Memory B cell (primary cell): Measurements from ENCODE around the gene NEDD4L.

ENCODE experiments used
- ATAC-seq: fragments of 150-1000 bp; cut with Tn5 transposase; 2 replicates; pipeline ENCODE4 v1.10.0; 2021; ENCODE audit warnings: low read depth, mild to moderate bottlenecking, moderate library complexity
- DNase-seq, 2 donors: peaks; one replicate each; pipeline ENCODE4 v3.0.0; 2022; ENCODE audit warnings: low spot score in 2 of 2
- H3K27ac Mint-ChIP-seq: one replicate; pipeline ENCODE4 v1.8.0; 2022; ENCODE audit warnings: mild to moderate bottlenecking, moderate library complexity, mixed read lengths
- H3K27me3 Mint-ChIP-seq: one replicate; pipeline ENCODE4 v1.8.0; 2022; ENCODE audit warnings: mixed read lengths
- H3K36me3 Mint-ChIP-seq: one replicate; pipeline ENCODE4 v1.8.0; 2022; ENCODE audit warnings: mild to moderate bottlenecking, mixed read lengths
- H3K4me1 Mint-ChIP-seq: one replicate; pipeline ENCODE4 v1.8.0; 2022; ENCODE audit warnings: mixed read lengths
- H3K4me3 Mint-ChIP-seq: one replicate; pipeline ENCODE4 v1.8.0; 2022; ENCODE audit warnings: mild to moderate bottlenecking, moderate library complexity, mixed read lengths
- H3K9me3 Mint-ChIP-seq: one replicate; pipeline ENCODE4 v1.8.0; 2022; ENCODE audit warnings: mixed read lengths

Gene NEDD4L

GRCh38 chr18:58216071-58216481 lies 172.1 kb downstream of the NEDD4L start:
- Mint-ChIP-seq H3K27me3 (no peaks in the 10 kb centered on the region), H3K36me3 (peaks cover 1% of the 10 kb centered on the region), H3K27ac (peak overlapping the region; percentile 19), H3K9me3 (peaks cover 1% of the 10 kb centered on the region), H3K4me3 (no peak overlapping the region), H3K4me1 (peaks cover 30% of the 10 kb centered on the region)
- ATAC-seq (no peak), DNase-seq (no peak)

- no peak for DNase-seq
- Mint-ChIP-seq H3K4me1 (peaks cover 29% of the 10 kb centered on the region), H3K27me3 (no peaks in the 10 kb centered on the region), H3K36me3 (peaks cover 1% of the 10 kb centered on the region), H3K27ac (no peak overlapping the region), H3K9me3 (peaks cover 1% of the 10 kb centered on the region), H3K4me3 (no peak overlapping the region)
- ATAC-seq: no peak
Observed at GRCh38 chr18:58217052-58217451, 173.0 kb downstream of the NEDD4L start.

- Mint-ChIP-seq H3K27me3 (no peaks in the 10 kb centered on the region), H3K4me3 (no peak overlapping the region), H3K36me3 (peaks cover 1% of the 10 kb centered on the region), H3K9me3 (peaks cover 1% of the 10 kb centered on the region), H3K27ac (no peak overlapping the region), H3K4me1 (peaks cover 31% of the 10 kb centered on the region)
- ATAC-seq: no peak
- no peak for DNase-seq
Observed at GRCh38 chr18:58218117-58218516, 174.1 kb downstream of the NEDD4L start.

GRCh38 chr18:58221060-58221725 lies 177.2 kb downstream of the NEDD4L start:
- H3K4me3 Mint-ChIP-seq: peak overlapping the region; percentile 57
- no peak for DNase-seq
- H3K36me3 Mint-ChIP-seq: no peaks in the 10 kb centered on the region
- H3K9me3 Mint-ChIP-seq: no peaks in the 10 kb centered on the region
- ATAC-seq: peak; percentile 41
- H3K27me3 Mint-ChIP-seq: no peaks in the 10 kb centered on the region
- no peak overlapping the region for H3K27ac Mint-ChIP-seq
- H3K4me1 Mint-ChIP-seq: peaks cover 39% of the 10 kb centered on the region

GRCh38 chr18:58222432-58223125 lies 178.6 kb downstream of the NEDD4L start:
- Mint-ChIP-seq H3K27ac (peak overlapping the region; percentile 84), H3K4me3 (peak overlapping the region; percentile 52), H3K9me3 (no peaks in the 10 kb centered on the region), H3K4me1 (peaks cover 45% of the 10 kb centered on the region), H3K36me3 (no peaks in the 10 kb centered on the region), H3K27me3 (no peaks in the 10 kb centered on the region)
- ATAC-seq (no peak), DNase-seq (no peak)

- H3K36me3 Mint-ChIP-seq: no peaks in the 10 kb centered on the region
- no peaks in the 10 kb centered on the region for H3K27me3 Mint-ChIP-seq
- H3K9me3 Mint-ChIP-seq: no peaks in the 10 kb centered on the region
- ATAC-seq: no peak
- peaks cover 48% of the 10 kb centered on the region for H3K4me1 Mint-ChIP-seq
- peak overlapping the region; percentile 84 for H3K27ac Mint-ChIP-seq
- peak overlapping the region; percentile 49 for H3K4me3 Mint-ChIP-seq
- no peak for DNase-seq
Observed at GRCh38 chr18:58223717-58224424, 179.8 kb downstream of the NEDD4L start.

- no peaks in the 10 kb centered on the region for H3K36me3 Mint-ChIP-seq
- H3K4me1 Mint-ChIP-seq: peaks cover 48% of the 10 kb centered on the region
- ATAC-seq: no peak
- no peaks in the 10 kb centered on the region for H3K27me3 Mint-ChIP-seq
- H3K4me3 Mint-ChIP-seq: peak overlapping the region; percentile 49
- no peak for DNase-seq
- peak overlapping the region; percentile 84 for H3K27ac Mint-ChIP-seq
- no peaks in the 10 kb centered on the region for H3K9me3 Mint-ChIP-seq
Observed at GRCh38 chr18:58224425-58224750, 180.4 kb downstream of the NEDD4L start.

- H3K27ac Mint-ChIP-seq: peak overlapping the region; percentile 84
- peak in 1 of 2 donors; percentile 20 for DNase-seq
- ATAC-seq: peak; percentile 74
- H3K36me3 Mint-ChIP-seq: no peaks in the 10 kb centered on the region
- peak overlapping the region; percentile 37 for H3K4me3 Mint-ChIP-seq
- H3K9me3 Mint-ChIP-seq: no peaks in the 10 kb centered on the region
- H3K4me1 Mint-ChIP-seq: peaks cover 50% of the 10 kb centered on the region
- no peaks in the 10 kb centered on the region for H3K27me3 Mint-ChIP-seq
Observed at GRCh38 chr18:58225101-58225500, 181.1 kb downstream of the NEDD4L start.

GRCh38 chr18:58226429-58226828 lies 182.4 kb downstream of the NEDD4L start:
- H3K36me3 Mint-ChIP-seq: peaks cover 2% of the 10 kb centered on the region
- no peaks in the 10 kb centered on the region for H3K27me3 Mint-ChIP-seq
- H3K9me3 Mint-ChIP-seq: no peaks in the 10 kb centered on the region
- ATAC-seq (peak; percentile 36), DNase-seq (no peak)
- peaks cover 50% of the 10 kb centered on the region for H3K4me1 Mint-ChIP-seq
- peak overlapping the region; percentile 53 for H3K27ac Mint-ChIP-seq
- H3K4me3 Mint-ChIP-seq: no peak overlapping the region

- H3K27me3 Mint-ChIP-seq: no peaks in the 10 kb centered on the region
- DNase-seq (no peak), ATAC-seq (no peak)
- H3K4me1 Mint-ChIP-seq: peaks cover 48% of the 10 kb centered on the region
- no peaks in the 10 kb centered on the region for H3K9me3 Mint-ChIP-seq
- H3K4me3 Mint-ChIP-seq: no peak overlapping the region
- H3K36me3 Mint-ChIP-seq: peaks cover 2% of the 10 kb centered on the region
- H3K27ac Mint-ChIP-seq: no peak overlapping the region
Observed at GRCh38 chr18:58227361-58227930, 183.4 kb downstream of the NEDD4L start.

- Mint-ChIP-seq H3K27me3 (no peaks in the 10 kb centered on the region), H3K9me3 (peaks cover 1% of the 10 kb centered on the region), H3K36me3 (peaks cover 2% of the 10 kb centered on the region), H3K4me1 (peaks cover 43% of the 10 kb centered on the region), H3K4me3 (no peak overlapping the region), H3K27ac (no peak overlapping the region)
- ATAC-seq: no peak
- no peak for DNase-seq
Observed at GRCh38 chr18:58228176-58228575, 184.2 kb downstream of the NEDD4L start.

- peaks cover 38% of the 10 kb centered on the region for H3K4me1 Mint-ChIP-seq
- H3K36me3 Mint-ChIP-seq: peaks cover 2% of the 10 kb centered on the region
- DNase-seq: no peak
- H3K27me3 Mint-ChIP-seq: no peaks in the 10 kb centered on the region
- peaks cover 2% of the 10 kb centered on the region for H3K9me3 Mint-ChIP-seq
- ATAC-seq: no peak
- no peak overlapping the region for H3K27ac Mint-ChIP-seq
- no peak overlapping the region for H3K4me3 Mint-ChIP-seq
Observed at GRCh38 chr18:58228762-58229161, 184.7 kb downstream of the NEDD4L start.

GRCh38 chr18:58229162-58229561 lies 185.1 kb downstream of the NEDD4L start:
- ATAC-seq: no peak

More at GRCh38 chr18:58229162-58229561, 185.1 kb downstream of the NEDD4L start:
- Mint-ChIP-seq H3K36me3 (peaks cover 5% of the 10 kb centered on the region), H3K4me3 (no peak overlapping the region), H3K9me3 (peaks cover 3% of the 10 kb centered on the region), H3K27me3 (no peaks in the 10 kb centered on the region), H3K4me1 (peaks cover 38% of the 10 kb centered on the region), H3K27ac (peak overlapping the region; percentile 90)
- DNase-seq: no peak
